ENCODE results near the gene LYPD1. TPM values are rescaled to one million over a fixed set of nuclear protein-coding genes. Genes with fewer than 3 reads are reported as not detected.

LYPD1 gene
- under 1 TPM in 1 of 2 donors, not detected in 1; 0.28 TPM for total RNA-seq

GRCh38 chr2:132669908-132670495 is at the start of gene LYPD1:
LYPD1 (minus strand) TSS chr2:132670205; CDS start chr2:132669932, 273 bp downstream.
- H3K4me1 ChIP-seq (ENCODE audit: control insufficient read depth in 1 of 2, low read depth in 2 of 2): peaks cover 0 to 21% of the 10 kb centered on the region in 2 donors
- H3K4me3 ChIP-seq: peak within 1 kb of the TSS; percentile 55
- no peaks in the 10 kb centered on the region for H3K27me3 ChIP-seq (replicated peaks; ENCODE audit: insufficient read depth)
- H3K9me3 ChIP-seq: no peaks in the 10 kb centered on the region
- DNase-seq (ENCODE audit: low spot score) (no peak), ATAC-seq (ENCODE audit: insufficient number of reproducible peaks, low FRiP score, low read depth) (no peak)
- H3K27ac ChIP-seq: no peak within 1 kb of the TSS
- H3K36me3 ChIP-seq: no peaks in the 10 kb centered on the region
- TF ChIP-seq CTCF (IDR thresholded peaks at IDR 0.05): no peak

- H3K4me1 ChIP-seq (ENCODE audit: control insufficient read depth in 1 of 2, low read depth in 2 of 2): no peaks in the 10 kb centered on the region
- no peak for TF ChIP-seq CTCF (IDR thresholded peaks at IDR 0.05)
- no peaks in the 10 kb centered on the region for H3K36me3 ChIP-seq
- DNase-seq (ENCODE audit: low spot score) (no peak), ATAC-seq (ENCODE audit: insufficient number of reproducible peaks, low FRiP score, low read depth) (no peak)
- no peak overlapping the region for H3K4me3 ChIP-seq
- H3K9me3 ChIP-seq: no peaks in the 10 kb centered on the region
- H3K27me3 ChIP-seq (replicated peaks; ENCODE audit: insufficient read depth): no peaks in the 10 kb centered on the region
- no peak overlapping the region for H3K27ac ChIP-seq
These were observed 49.5 kb upstream of the LYPD1 start for GRCh38 chr2:132719480-132719879.

- Histone ChIP-seq H3K9me3 (no peaks in the 10 kb centered on the region), H3K27ac (no peak overlapping the region), H3K27me3 (replicated peaks; ENCODE audit: insufficient read depth) (no peaks in the 10 kb centered on the region), H3K4me1 (ENCODE audit: control insufficient read depth in 1 of 2, low read depth in 2 of 2) (no peaks in the 10 kb centered on the region), H3K4me3 (no peak overlapping the region), H3K36me3 (no peaks in the 10 kb centered on the region)
- ATAC-seq (ENCODE audit: insufficient number of reproducible peaks, low FRiP score, low read depth) (no peak), DNase-seq (ENCODE audit: low spot score) (no peak)
- no peak for TF ChIP-seq CTCF (IDR thresholded peaks at IDR 0.05)
These were observed 46.9 kb upstream of the LYPD1 start for GRCh38 chr2:132716954-132717353.

- ATAC-seq (ENCODE audit: insufficient number of reproducible peaks, low FRiP score, low read depth) (no peak), DNase-seq (ENCODE audit: low spot score) (no peak)
- no peak overlapping the region for H3K27ac ChIP-seq
- H3K36me3 ChIP-seq: no peaks in the 10 kb centered on the region
- H3K27me3 ChIP-seq (replicated peaks; ENCODE audit: insufficient read depth): no peaks in the 10 kb centered on the region
- no peak overlapping the region for H3K4me3 ChIP-seq
- no peaks in the 10 kb centered on the region for H3K9me3 ChIP-seq
- TF ChIP-seq CTCF (IDR thresholded peaks at IDR 0.05): no peak
- H3K4me1 ChIP-seq (ENCODE audit: control insufficient read depth in 1 of 2, low read depth in 2 of 2): no peaks in the 10 kb centered on the region
These were observed 45.7 kb upstream of the LYPD1 start for GRCh38 chr2:132715386-132716351.

- no peak for TF ChIP-seq CTCF (IDR thresholded peaks at IDR 0.05)
- H3K27me3 ChIP-seq (replicated peaks; ENCODE audit: insufficient read depth): no peaks in the 10 kb centered on the region
- H3K4me3 ChIP-seq: no peak overlapping the region
- H3K36me3 ChIP-seq: no peaks in the 10 kb centered on the region
- H3K4me1 ChIP-seq (ENCODE audit: control insufficient read depth in 1 of 2, low read depth in 2 of 2): no peaks in the 10 kb centered on the region
- no peaks in the 10 kb centered on the region for H3K9me3 ChIP-seq
- H3K27ac ChIP-seq: no peak overlapping the region
- ATAC-seq (ENCODE audit: insufficient number of reproducible peaks, low FRiP score, low read depth) (no peak), DNase-seq (ENCODE audit: low spot score) (no peak)
These were observed 33.4 kb upstream of the LYPD1 start for GRCh38 chr2:132703396-132703795.
